ENCODE data around the gene C8A.

Gene C8A

DNA sequence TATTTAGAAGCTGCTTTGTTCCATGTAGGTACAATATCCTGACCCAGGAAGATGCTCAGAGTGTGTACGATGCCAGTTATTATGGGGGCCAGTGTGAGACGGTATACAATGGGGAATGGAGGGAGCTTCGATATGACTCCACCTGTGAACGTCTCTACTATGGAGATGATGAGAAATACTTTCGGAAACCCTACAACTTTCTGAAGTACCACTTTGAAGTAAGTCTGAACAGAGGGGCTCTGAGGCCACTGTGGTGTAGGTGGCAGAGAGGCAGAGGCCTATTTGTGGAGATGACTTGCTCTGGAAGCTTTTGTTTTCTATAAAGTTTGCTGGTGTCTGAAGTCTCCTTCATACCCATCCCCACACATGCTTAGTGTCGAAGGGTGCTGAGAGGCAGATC lies 26.8 kb downstream of the C8A start:
- no peaks in the 10 kb centered on the region for H3K4me1 ChIP-seq (ENCODE audit: control insufficient read depth, insufficient read depth, low read length)
- H3K9me3 ChIP-seq (ENCODE audit: control insufficient read depth in 2 of 2, low read length in 2 of 2), result no peaks in the 10 kb centered on the region
- no peaks in the 10 kb centered on the region for H3K36me3 ChIP-seq (ENCODE audit: control insufficient read depth in 2 of 2, insufficient read depth in 2 of 2, low read length in 2 of 2)
- no peak overlapping the region for H3K27ac ChIP-seq (ENCODE audit: low read length)
- no peaks in the 10 kb centered on the region for H3K27me3 ChIP-seq (ENCODE audit: control insufficient read depth in 1 of 2, insufficient read depth in 2 of 2, low read length in 2 of 2)
- H3K9ac ChIP-seq (ENCODE audit: low read length in 2 of 2), result no peak overlapping the region
- H3K4me3 ChIP-seq (ENCODE audit: low read length in 2 of 2), result no peak overlapping the region

DNA sequence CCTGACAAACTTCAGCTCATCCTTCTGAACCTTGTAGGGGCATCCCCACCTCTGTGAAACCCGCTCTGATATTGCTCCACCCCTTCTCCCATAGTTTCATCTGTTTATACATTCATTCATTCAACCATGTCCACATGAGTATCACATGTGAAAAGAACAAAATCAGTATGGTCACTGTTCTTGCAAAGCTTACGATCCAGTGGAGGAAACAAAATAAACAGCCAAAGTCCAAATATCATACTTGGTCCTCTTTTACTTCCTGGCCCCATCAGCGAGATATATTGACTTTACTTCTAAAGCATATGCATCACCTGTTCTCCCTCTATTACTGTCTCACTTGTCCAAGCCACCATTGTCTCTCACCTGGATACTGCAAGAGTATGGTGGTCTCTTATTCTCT lies 35.6 kb downstream of the C8A start:
- Histone ChIP-seq H3K27ac (ENCODE audit: low read length) (no peak overlapping the region), H3K36me3 (ENCODE audit: control insufficient read depth in 2 of 2, insufficient read depth in 2 of 2, low read length in 2 of 2) (no peaks in the 10 kb centered on the region), H3K4me3 (ENCODE audit: low read length in 2 of 2) (no peak overlapping the region), H3K9ac (ENCODE audit: low read length in 2 of 2) (no peak overlapping the region), H3K9me3 (ENCODE audit: control insufficient read depth in 2 of 2, low read length in 2 of 2) (peaks cover 0 to 2% of the 10 kb centered on the region in 2 donors), H3K27me3 (ENCODE audit: control insufficient read depth in 1 of 2, insufficient read depth in 2 of 2, low read length in 2 of 2) (no peaks in the 10 kb centered on the region), H3K4me1 (ENCODE audit: control insufficient read depth, insufficient read depth, low read length) (no peaks in the 10 kb centered on the region)

GRCh38 chr1:56894014-56894413 lies 39.4 kb downstream of the C8A start:
- Histone ChIP-seq H3K27ac (ENCODE audit: low read length) (no peak overlapping the region), H3K4me1 (ENCODE audit: control insufficient read depth, insufficient read depth, low read length) (no peaks in the 10 kb centered on the region), H3K36me3 (ENCODE audit: control insufficient read depth in 2 of 2, insufficient read depth in 2 of 2, low read length in 2 of 2) (no peaks in the 10 kb centered on the region), H3K9ac (ENCODE audit: low read length in 2 of 2) (no peak overlapping the region), H3K9me3 (ENCODE audit: control insufficient read depth in 2 of 2, low read length in 2 of 2) (peaks cover 0 to 2% of the 10 kb centered on the region in 2 donors), H3K27me3 (ENCODE audit: control insufficient read depth in 1 of 2, insufficient read depth in 2 of 2, low read length in 2 of 2) (no peaks in the 10 kb centered on the region), H3K4me3 (ENCODE audit: low read length in 2 of 2) (no peak overlapping the region)

- no peaks in the 10 kb centered on the region for H3K4me1 ChIP-seq (ENCODE audit: control insufficient read depth, insufficient read depth, low read length)
- no peak overlapping the region for H3K27ac ChIP-seq (ENCODE audit: low read length)
- no peaks in the 10 kb centered on the region for H3K36me3 ChIP-seq (ENCODE audit: control insufficient read depth in 2 of 2, insufficient read depth in 2 of 2, low read length in 2 of 2)
- no peak overlapping the region for H3K4me3 ChIP-seq (ENCODE audit: low read length in 2 of 2)
- no peaks in the 10 kb centered on the region for H3K9me3 ChIP-seq (ENCODE audit: control insufficient read depth in 2 of 2, low read length in 2 of 2)
- no peaks in the 10 kb centered on the region for H3K27me3 ChIP-seq (ENCODE audit: control insufficient read depth in 1 of 2, insufficient read depth in 2 of 2, low read length in 2 of 2)
- H3K9ac ChIP-seq (ENCODE audit: low read length in 2 of 2), result no peak overlapping the region
Observed at GRCh38 chr1:56897150-56898004, 42.8 kb downstream of the C8A start.

- Histone ChIP-seq H3K9ac (ENCODE audit: low read length in 2 of 2) (no peak overlapping the region), H3K27ac (ENCODE audit: low read length) (no peak overlapping the region), H3K36me3 (ENCODE audit: control insufficient read depth in 2 of 2, insufficient read depth in 2 of 2, low read length in 2 of 2) (no peaks in the 10 kb centered on the region), H3K4me3 (ENCODE audit: low read length in 2 of 2) (no peak overlapping the region), H3K9me3 (ENCODE audit: control insufficient read depth in 2 of 2, low read length in 2 of 2) (no peaks in the 10 kb centered on the region), H3K27me3 (ENCODE audit: control insufficient read depth in 1 of 2, insufficient read depth in 2 of 2, low read length in 2 of 2) (no peaks in the 10 kb centered on the region), H3K4me1 (ENCODE audit: control insufficient read depth, insufficient read depth, low read length) (no peaks in the 10 kb centered on the region)
Observed at GRCh38 chr1:56898005-56898373, 43.4 kb downstream of the C8A start.

DNA sequence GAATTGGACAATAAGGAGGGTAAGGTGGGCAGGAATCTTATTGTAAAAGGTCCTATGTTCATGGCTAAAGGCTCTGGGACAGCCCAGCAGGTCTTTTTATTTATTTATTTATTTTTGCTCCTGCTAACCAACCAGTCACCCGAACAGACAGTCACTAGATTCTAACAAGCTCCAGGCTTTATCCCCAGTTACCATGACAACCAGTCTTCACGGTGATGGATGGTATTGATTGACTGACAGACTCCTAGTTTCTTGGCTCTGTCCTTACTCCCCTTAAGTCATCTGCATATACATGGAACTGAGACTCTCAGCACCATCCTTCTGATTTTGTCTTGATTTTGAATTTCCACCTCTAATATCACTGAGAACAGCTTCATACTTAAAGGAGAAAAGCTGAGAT lies 44.3 kb downstream of the C8A start:
- no peaks in the 10 kb centered on the region for H3K27me3 ChIP-seq (ENCODE audit: control insufficient read depth in 1 of 2, insufficient read depth in 2 of 2, low read length in 2 of 2)
- no peak overlapping the region for H3K27ac ChIP-seq (ENCODE audit: low read length)
- no peak overlapping the region for H3K9ac ChIP-seq (ENCODE audit: low read length in 2 of 2)
- H3K4me3 ChIP-seq (ENCODE audit: low read length in 2 of 2), result no peak overlapping the region
- H3K9me3 ChIP-seq (ENCODE audit: control insufficient read depth in 2 of 2, low read length in 2 of 2), result no peaks in the 10 kb centered on the region
- no peaks in the 10 kb centered on the region for H3K36me3 ChIP-seq (ENCODE audit: control insufficient read depth in 2 of 2, insufficient read depth in 2 of 2, low read length in 2 of 2)
- no peaks in the 10 kb centered on the region for H3K4me1 ChIP-seq (ENCODE audit: control insufficient read depth, insufficient read depth, low read length)

DNA sequence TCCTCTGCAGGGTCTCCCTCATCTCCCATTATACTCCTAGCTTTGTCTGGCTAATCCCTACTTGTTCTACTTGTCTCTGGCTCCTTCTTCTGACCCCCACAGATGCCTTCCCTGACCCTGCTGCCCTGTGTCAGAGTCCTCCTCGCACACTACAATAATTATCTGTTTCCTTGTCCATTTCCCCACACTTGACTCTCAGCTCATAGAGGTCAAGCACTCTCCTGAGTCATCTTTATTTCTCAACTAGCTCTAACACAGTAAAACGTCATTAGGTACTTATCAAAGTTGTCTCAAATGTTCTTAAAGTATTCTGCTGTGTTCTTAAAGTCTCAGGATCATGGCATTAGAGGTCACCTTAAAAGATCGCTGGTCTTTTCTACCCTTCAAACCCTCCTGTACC lies 47.1 kb downstream of the C8A start:
- no peak overlapping the region for H3K9ac ChIP-seq (ENCODE audit: low read length in 2 of 2)
- no peaks in the 10 kb centered on the region for H3K9me3 ChIP-seq (ENCODE audit: control insufficient read depth in 2 of 2, low read length in 2 of 2)
- no peak overlapping the region for H3K4me3 ChIP-seq (ENCODE audit: low read length in 2 of 2)
- no peak overlapping the region for H3K27ac ChIP-seq (ENCODE audit: low read length)
- no peaks in the 10 kb centered on the region for H3K27me3 ChIP-seq (ENCODE audit: control insufficient read depth in 1 of 2, insufficient read depth in 2 of 2, low read length in 2 of 2)
- no peaks in the 10 kb centered on the region for H3K4me1 ChIP-seq (ENCODE audit: control insufficient read depth, insufficient read depth, low read length)
- H3K36me3 ChIP-seq (ENCODE audit: control insufficient read depth in 2 of 2, insufficient read depth in 2 of 2, low read length in 2 of 2), result no peaks in the 10 kb centered on the region

GRCh38 chr1:56903778-56904177 lies 49.2 kb downstream of the C8A start:
- no peak overlapping the region for H3K9ac ChIP-seq (ENCODE audit: low read length in 2 of 2)
- no peaks in the 10 kb centered on the region for H3K27me3 ChIP-seq (ENCODE audit: control insufficient read depth in 1 of 2, insufficient read depth in 2 of 2, low read length in 2 of 2)
- H3K36me3 ChIP-seq (ENCODE audit: control insufficient read depth in 2 of 2, insufficient read depth in 2 of 2, low read length in 2 of 2), result no peaks in the 10 kb centered on the region
- H3K27ac ChIP-seq (ENCODE audit: low read length), result no peak overlapping the region
- no peaks in the 10 kb centered on the region for H3K4me1 ChIP-seq (ENCODE audit: control insufficient read depth, insufficient read depth, low read length)
- H3K4me3 ChIP-seq (ENCODE audit: low read length in 2 of 2), result no peak overlapping the region
- no peaks in the 10 kb centered on the region for H3K9me3 ChIP-seq (ENCODE audit: control insufficient read depth in 2 of 2, low read length in 2 of 2)

GRCh38 chr1:56904663-56905397 lies 50.2 kb downstream of the C8A start:
- Histone ChIP-seq H3K4me1 (ENCODE audit: control insufficient read depth, insufficient read depth, low read length) (no peaks in the 10 kb centered on the region), H3K27me3 (ENCODE audit: control insufficient read depth in 1 of 2, insufficient read depth in 2 of 2, low read length in 2 of 2) (no peaks in the 10 kb centered on the region), H3K9ac (ENCODE audit: low read length in 2 of 2) (no peak overlapping the region), H3K27ac (ENCODE audit: low read length) (no peak overlapping the region), H3K4me3 (ENCODE audit: low read length in 2 of 2) (no peak overlapping the region), H3K36me3 (ENCODE audit: control insufficient read depth in 2 of 2, insufficient read depth in 2 of 2, low read length in 2 of 2) (no peaks in the 10 kb centered on the region), H3K9me3 (ENCODE audit: control insufficient read depth in 2 of 2, low read length in 2 of 2) (no peaks in the 10 kb centered on the region)

GRCh38 chr1:56905667-56906066 lies 51.1 kb downstream of the C8A start:
- no peaks in the 10 kb centered on the region for H3K9me3 ChIP-seq (ENCODE audit: control insufficient read depth in 2 of 2, low read length in 2 of 2)
- no peak overlapping the region for H3K4me3 ChIP-seq (ENCODE audit: low read length in 2 of 2)
- H3K4me1 ChIP-seq (ENCODE audit: control insufficient read depth, insufficient read depth, low read length), result no peaks in the 10 kb centered on the region
- H3K27me3 ChIP-seq (ENCODE audit: control insufficient read depth in 1 of 2, insufficient read depth in 2 of 2, low read length in 2 of 2), result no peaks in the 10 kb centered on the region
- H3K9ac ChIP-seq (ENCODE audit: low read length in 2 of 2), result no peak overlapping the region
- no peak overlapping the region for H3K27ac ChIP-seq (ENCODE audit: low read length)
- no peaks in the 10 kb centered on the region for H3K36me3 ChIP-seq (ENCODE audit: control insufficient read depth in 2 of 2, insufficient read depth in 2 of 2, low read length in 2 of 2)

GRCh38 chr1:56908619-56909221 lies 54.1 kb downstream of the C8A start:
- Histone ChIP-seq H3K4me1 (ENCODE audit: control insufficient read depth, insufficient read depth, low read length) (no peaks in the 10 kb centered on the region), H3K4me3 (ENCODE audit: low read length in 2 of 2) (no peak overlapping the region), H3K36me3 (ENCODE audit: control insufficient read depth in 2 of 2, insufficient read depth in 2 of 2, low read length in 2 of 2) (no peaks in the 10 kb centered on the region), H3K9ac (ENCODE audit: low read length in 2 of 2) (no peak overlapping the region), H3K9me3 (ENCODE audit: control insufficient read depth in 2 of 2, low read length in 2 of 2) (no peaks in the 10 kb centered on the region), H3K27ac (ENCODE audit: low read length) (no peak overlapping the region), H3K27me3 (ENCODE audit: control insufficient read depth in 1 of 2, insufficient read depth in 2 of 2, low read length in 2 of 2) (no peaks in the 10 kb centered on the region)
